Smooth muscle cell (in vitro differentiated cells): ENCODE data around the gene USH2A. TPM values are rescaled to one million over a fixed set of nuclear protein-coding genes. Genes with fewer than 3 reads are reported as not detected.

Source experiments
- DNase-seq: peaks from one replicate; lab custom pipeline; 2025; ENCODE audit not compliant: unreplicated experiment; lab: John Stamatoyannopoulos, UW
- H2AFZ ChIP-seq: fragments of 200-600 bp; sonication (generic); 2 replicates; pipeline ENCODE4 v1.6.0; 2016; ENCODE audit warnings: antibody characterized with exemption, low read depth, mild to moderate bottlenecking
- H3F3A ChIP-seq: fragments of 200-600 bp; sonication (generic); 2 replicates; pipeline ENCODE4 v1.6.0; 2017; ENCODE audit warnings: antibody characterized with exemption, low read depth
- H3K27ac ChIP-seq: fragments of 200-600 bp; sonication (generic); 2 replicates; pipeline ENCODE4 v1.5.1; 2016; ENCODE audit warnings: low read depth, mild to moderate bottlenecking
- H3K27me3 ChIP-seq: fragments of 200-600 bp; sonication (generic); 2 replicates; pipeline ENCODE4 v1.6.1; 2016; ENCODE audit warnings: low read depth, mild to moderate bottlenecking
- H3K36me3 ChIP-seq: fragments of 200-600 bp; sonication (generic); 2 replicates; pipeline ENCODE4 v1.5.1; 2016; ENCODE audit warnings: low read depth
- H3K4me1 ChIP-seq: fragments of 200-600 bp; sonication (generic); 2 replicates; pipeline ENCODE4 v1.5.1; 2016; ENCODE audit warnings: low read depth
- H3K4me2 ChIP-seq: fragments of 200-600 bp; sonication (generic); 2 replicates; pipeline ENCODE4 v1.6.0; 2016; ENCODE audit warnings: mild to moderate bottlenecking
- H3K4me3 ChIP-seq: fragments of 200-600 bp; sonication (generic); 2 replicates; pipeline ENCODE4 v1.5.1; 2016; ENCODE audit warnings: mild to moderate bottlenecking
- H3K79me2 ChIP-seq: fragments of 200-600 bp; sonication (generic); 2 replicates; pipeline ENCODE4 v1.6.0; 2016; ENCODE audit warnings: low read depth, mild to moderate bottlenecking
- H3K9ac ChIP-seq: fragments of 200-600 bp; sonication (generic); 2 replicates; pipeline ENCODE4 v1.6.0; 2016; ENCODE audit warnings: low read depth
- H3K9me3 ChIP-seq: fragments of 200-600 bp; sonication (generic); replicated peaks from 2 replicates; pipeline ENCODE4 v1.5.1; 2016; ENCODE audit warnings: low read depth
- H4K20me1 ChIP-seq: fragments of 200-600 bp; sonication (generic); 2 replicates; pipeline ENCODE4 v1.6.0; 2016; ENCODE audit warnings: low read depth
- WGBS: methylation state at CpG from one replicate; pipeline ENCODE4 v1.1.7; 2016; ENCODE audit warnings: low lambda C conversion rate; 5-methylcytosine and 5-hydroxymethylcytosine counted together
- polyA plus RNA-seq: library from polyadenylated mRNA; unstranded; fragments of >200 nt; fragmentation: Nextera tagmentation; extraction: Ambion mirVana; gene quantifications from 2 replicates; pipeline ENCODE4 v1.2.1, GENCODE V29; 2016
- total RNA-seq: library from RNA; depleted of rRNA; stranded (reverse); fragments of >200 nt; gene quantifications from 2 replicates; pipeline ENCODE4 v1.2.3, GENCODE V29; 2014
- TF ChIP-seq, protein P1 (sequence below): fragments of 200-600 bp; sonication (generic); IDR thresholded peaks from 2 replicates; pipeline ENCODE4 v1.5.1; 2017; ENCODE audit warnings: borderline replicate concordance, mild to moderate bottlenecking, antibody characterized with exemption; ENCODE audit not compliant: insufficient read depth, poor library complexity, severe bottlenecking

The USH2A gene
- total and polyA plus RNA-seq, 2 experiments from 2014 or later = under 0.01 TPM; not detected in 1

DNA sequence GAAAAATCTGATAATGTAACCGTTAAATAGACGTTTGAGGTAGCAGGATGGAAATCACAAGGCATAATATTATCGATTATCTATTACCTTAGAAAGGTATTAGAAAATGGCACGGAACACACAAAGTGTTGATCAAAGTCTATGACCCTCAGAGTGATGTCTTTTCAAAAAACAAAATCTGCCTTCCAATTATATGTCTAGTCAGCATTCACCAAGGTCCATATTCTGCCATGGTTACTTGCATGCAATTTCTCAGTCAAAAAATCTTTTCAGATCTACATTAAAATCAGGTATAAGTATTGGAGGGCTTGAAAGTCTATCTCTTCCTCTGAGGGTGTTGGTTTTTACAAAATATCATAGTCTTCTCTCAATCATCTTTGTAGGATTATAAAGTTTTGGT is 774.3 kb downstream of the USH2A start:
- H3K4me3 ChIP-seq = no peak overlapping the region
- no peaks in the 10 kb centered on the region for H3F3A ChIP-seq
- H3K9me3 ChIP-seq = no peaks in the 10 kb centered on the region
- H3K4me2 ChIP-seq = no peak overlapping the region
- TF ChIP-seq, protein P1, sequence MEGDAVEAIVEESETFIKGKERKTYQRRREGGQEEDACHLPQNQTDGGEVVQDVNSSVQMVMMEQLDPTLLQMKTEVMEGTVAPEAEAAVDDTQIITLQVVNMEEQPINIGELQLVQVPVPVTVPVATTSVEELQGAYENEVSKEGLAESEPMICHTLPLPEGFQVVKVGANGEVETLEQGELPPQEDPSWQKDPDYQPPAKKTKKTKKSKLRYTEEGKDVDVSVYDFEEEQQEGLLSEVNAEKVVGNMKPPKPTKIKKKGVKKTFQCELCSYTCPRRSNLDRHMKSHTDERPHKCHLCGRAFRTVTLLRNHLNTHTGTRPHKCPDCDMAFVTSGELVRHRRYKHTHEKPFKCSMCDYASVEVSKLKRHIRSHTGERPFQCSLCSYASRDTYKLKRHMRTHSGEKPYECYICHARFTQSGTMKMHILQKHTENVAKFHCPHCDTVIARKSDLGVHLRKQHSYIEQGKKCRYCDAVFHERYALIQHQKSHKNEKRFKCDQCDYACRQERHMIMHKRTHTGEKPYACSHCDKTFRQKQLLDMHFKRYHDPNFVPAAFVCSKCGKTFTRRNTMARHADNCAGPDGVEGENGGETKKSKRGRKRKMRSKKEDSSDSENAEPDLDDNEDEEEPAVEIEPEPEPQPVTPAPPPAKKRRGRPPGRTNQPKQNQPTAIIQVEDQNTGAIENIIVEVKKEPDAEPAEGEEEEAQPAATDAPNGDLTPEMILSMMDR = no peak
- no peak overlapping the region for H2AFZ ChIP-seq
- H4K20me1 ChIP-seq = no peaks in the 10 kb centered on the region
- peaks cover 6% of the 10 kb centered on the region for H3K27me3 ChIP-seq
- no peak overlapping the region for H3K9ac ChIP-seq
- whole genome bisulfite sequencing = 88% methylated on average over 4 of the region's 4 CpGs
- H3K36me3 ChIP-seq = no peaks in the 10 kb centered on the region
- no peak overlapping the region for H3K27ac ChIP-seq
- no peaks in the 10 kb centered on the region for H3K4me1 ChIP-seq
- no peak for DNase-seq
- no peaks in the 10 kb centered on the region for H3K79me2 ChIP-seq

DNA sequence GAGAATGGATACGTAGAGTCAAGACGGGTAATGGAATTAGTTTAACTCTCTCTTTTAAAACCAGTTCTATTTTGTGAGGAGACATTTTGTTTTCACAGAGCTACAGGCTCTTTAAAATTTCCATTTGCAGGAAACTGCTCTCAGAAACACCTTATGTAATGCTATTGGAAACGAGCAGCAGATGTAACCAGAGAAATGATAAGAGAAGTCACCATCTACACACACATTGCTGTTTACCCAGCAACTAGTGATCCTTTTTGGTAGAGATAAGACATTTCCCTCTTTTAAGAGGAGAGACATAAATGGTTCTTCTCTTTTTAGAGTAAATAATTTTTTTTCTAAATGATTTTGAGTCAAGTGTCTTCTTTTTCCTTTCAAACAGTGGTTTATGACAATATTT is 775.5 kb downstream of the USH2A start:
- TF ChIP-seq, protein P1 = no peak
- no peak overlapping the region for H3K4me2 ChIP-seq
- peaks cover 6% of the 10 kb centered on the region for H3K27me3 ChIP-seq
- H4K20me1 ChIP-seq = no peaks in the 10 kb centered on the region
- no peak overlapping the region for H3K4me3 ChIP-seq
- H3F3A ChIP-seq = no peaks in the 10 kb centered on the region
- H3K79me2 ChIP-seq = no peaks in the 10 kb centered on the region
- H3K9ac ChIP-seq = no peak overlapping the region
- no peaks in the 10 kb centered on the region for H3K4me1 ChIP-seq
- WGBS = 81% methylated on average over 3 of the region's 3 CpGs
- no peak overlapping the region for H3K27ac ChIP-seq
- DNase-seq = no peak
- H3K9me3 ChIP-seq = no peaks in the 10 kb centered on the region
- no peaks in the 10 kb centered on the region for H3K36me3 ChIP-seq
- H2AFZ ChIP-seq = no peak overlapping the region

DNA sequence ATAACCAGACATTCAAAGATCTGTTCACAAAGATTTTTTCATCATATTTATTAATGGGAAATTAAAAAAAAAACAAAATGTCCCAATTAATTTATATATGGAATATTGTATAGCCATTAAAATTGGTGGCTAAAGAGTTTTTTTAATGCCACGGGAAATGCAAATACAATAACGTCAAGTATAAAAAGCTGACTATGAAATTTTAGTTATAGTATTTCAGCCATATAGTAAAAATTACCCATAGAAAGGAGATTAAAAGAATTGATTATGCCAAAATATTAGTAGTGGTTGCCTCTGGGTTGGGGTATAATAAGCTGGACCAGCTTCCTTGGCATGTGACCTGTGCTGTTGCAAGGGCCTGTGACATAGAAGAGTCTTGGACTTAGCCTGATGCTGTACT is 777.4 kb downstream of the USH2A start:
- 98% methylated on average over 2 of the region's 2 CpGs for WGBS
- TF ChIP-seq, protein P1 = no peak

DNA sequence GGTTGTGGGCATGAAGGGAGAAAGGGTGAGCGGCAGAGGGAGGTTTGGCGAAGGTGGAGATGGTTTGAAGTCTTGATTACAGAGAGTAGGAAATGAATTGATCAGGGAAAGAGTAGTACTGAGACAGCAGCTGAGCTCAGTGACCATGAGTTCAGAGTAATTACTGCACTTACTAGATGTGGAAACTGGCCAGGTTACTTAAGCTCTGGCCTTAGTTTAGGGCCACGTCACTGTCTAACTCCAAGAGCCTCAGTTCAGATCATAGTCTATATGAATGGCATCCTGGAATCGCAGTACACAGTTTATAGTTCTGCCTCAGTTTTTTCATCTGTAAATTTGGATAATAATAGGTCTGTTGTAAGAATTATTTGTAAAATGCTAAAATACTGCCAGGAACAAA is 778.1 kb downstream of the USH2A start:
- Histone ChIP-seq H3K4me1 (no peaks in the 10 kb centered on the region), H3K79me2 (no peaks in the 10 kb centered on the region), H3K36me3 (no peaks in the 10 kb centered on the region), H3K4me3 (no peak overlapping the region), H3K27me3 (no peaks in the 10 kb centered on the region), H3K9ac (no peak overlapping the region), H3K9me3 (no peaks in the 10 kb centered on the region), H2AFZ (no peak overlapping the region), H3F3A (no peaks in the 10 kb centered on the region), H4K20me1 (no peaks in the 10 kb centered on the region), H3K27ac (no peak overlapping the region), H3K4me2 (no peak overlapping the region)
- WGBS = 96% methylated on average over 4 of the region's 4 CpGs
- TF ChIP-seq, protein P1 = no peak
- no peak for DNase-seq

More for the DNA sequence above, 777.4 kb downstream of the USH2A start:
- Histone ChIP-seq H3K4me3 (no peak overlapping the region), H2AFZ (no peak overlapping the region), H3K36me3 (no peaks in the 10 kb centered on the region), H4K20me1 (no peaks in the 10 kb centered on the region), H3K27me3 (no peaks in the 10 kb centered on the region), H3K4me2 (no peak overlapping the region), H3K4me1 (no peaks in the 10 kb centered on the region), H3K9ac (no peak overlapping the region), H3K9me3 (no peaks in the 10 kb centered on the region), H3K79me2 (no peaks in the 10 kb centered on the region), H3K27ac (no peak overlapping the region), H3F3A (no peaks in the 10 kb centered on the region)
- DNase-seq = no peak
